ENCODE results near the gene TAC1.
"Not testable (repeated sequence)": the region's sequence is repeated elsewhere in the genome, so short reads cannot be mapped to it uniquely, and the experiment has no call there.

Gene TAC1

GRCh38 chr7:97731736-97732564, at the start of gene TAC1:
Gene TAC1 (plus strand): TSS chr7:97732086. CDS start chr7:97732613, 527 bp downstream.
- DNase-seq: no peak

- DNase-seq: no peak
These were observed 45.9 kb upstream of the TAC1 start for GRCh38 chr7:97685952-97686351.

- DNase-seq: no peak
These were observed 38.3 kb upstream of the TAC1 start for GRCh38 chr7:97693586-97693985.

GRCh38 chr7:97694355-97694754, 37.5 kb upstream of the TAC1 start:
- DNase-seq: no peak

- DNase-seq: no peak
These were observed 34.5 kb upstream of the TAC1 start for GRCh38 chr7:97697396-97697795.

- DNase-seq: no peak
These were observed 9.5 kb upstream of the TAC1 start for GRCh38 chr7:97722386-97722785.

- DNase-seq: no peak
These were observed 834 bp downstream of the TAC1 start for GRCh38 chr7:97732565-97733275.

GRCh38 chr7:97733276-97734161, 1.6 kb downstream of the TAC1 start:
- no peak for DNase-seq

GRCh38 chr7:97734255-97734654, 2.4 kb downstream of the TAC1 start:
- DNase-seq: no peak

GRCh38 chr7:97735075-97735474, 3.2 kb downstream of the TAC1 start:
- no peak for DNase-seq

- no peak for DNase-seq
These were observed 16.6 kb downstream of the TAC1 start for GRCh38 chr7:97748482-97748881.

GRCh38 chr7:97751566-97751965, 19.7 kb downstream of the TAC1 start:
- DNase-seq: no peak

GRCh38 chr7:97752215-97752614, 20.3 kb downstream of the TAC1 start:
- DNase-seq: no peak

GRCh38 chr7:97757824-97758223, 25.9 kb downstream of the TAC1 start:
- DNase-seq: no peak

GRCh38 chr7:97770850-97771249, 39.0 kb downstream of the TAC1 start:
- no peak for DNase-seq

- DNase-seq: no peak
These were observed 39.7 kb downstream of the TAC1 start for GRCh38 chr7:97771576-97771975.

- no peak for DNase-seq
These were observed 40.4 kb downstream of the TAC1 start for GRCh38 chr7:97772045-97772901.

- DNase-seq: not testable (repeated sequence)
These were observed 54.5 kb downstream of the TAC1 start for GRCh38 chr7:97786398-97786797.
